ENCODE data around the gene DMKN. TPM values are rescaled to one million over a fixed set of nuclear protein-coding genes. Genes with fewer than 3 reads are reported as not detected.
A peak's percentile ranks its signal among the peaks of the same experiment; 100 is the strongest.

Gene DMKN
- total and polyA plus RNA-seq, 4 donors, result 79.0 to 278 (median 106) TPM

DNA sequence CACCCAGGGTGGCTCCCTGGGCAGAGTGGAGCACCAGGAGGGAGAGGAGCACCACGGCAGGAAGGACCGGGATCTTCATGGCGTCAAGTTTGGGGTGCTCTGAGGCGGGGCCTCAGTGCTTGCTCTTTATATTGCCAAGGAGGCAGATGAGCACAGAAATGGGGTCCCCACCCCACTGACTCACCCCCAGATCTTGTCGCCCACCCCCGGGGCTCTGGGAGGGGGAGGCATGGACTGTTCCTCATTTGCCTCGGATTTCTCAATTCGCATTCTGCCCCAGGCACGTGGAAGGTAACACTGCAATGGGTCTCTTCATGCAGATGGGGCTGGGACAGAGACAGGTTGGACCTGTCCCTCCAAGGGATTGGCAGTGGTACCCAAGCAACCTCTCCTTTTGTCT lies 23.1 kb downstream of the DMKN start, which contains the start of gene KRTDAP:
TSS of gene KRTDAP (minus strand) at position 101 of the 400 bp plus-strand sequence. CDS start at position 79, 22 bp downstream.
- TF ChIP-seq, protein P1, sequence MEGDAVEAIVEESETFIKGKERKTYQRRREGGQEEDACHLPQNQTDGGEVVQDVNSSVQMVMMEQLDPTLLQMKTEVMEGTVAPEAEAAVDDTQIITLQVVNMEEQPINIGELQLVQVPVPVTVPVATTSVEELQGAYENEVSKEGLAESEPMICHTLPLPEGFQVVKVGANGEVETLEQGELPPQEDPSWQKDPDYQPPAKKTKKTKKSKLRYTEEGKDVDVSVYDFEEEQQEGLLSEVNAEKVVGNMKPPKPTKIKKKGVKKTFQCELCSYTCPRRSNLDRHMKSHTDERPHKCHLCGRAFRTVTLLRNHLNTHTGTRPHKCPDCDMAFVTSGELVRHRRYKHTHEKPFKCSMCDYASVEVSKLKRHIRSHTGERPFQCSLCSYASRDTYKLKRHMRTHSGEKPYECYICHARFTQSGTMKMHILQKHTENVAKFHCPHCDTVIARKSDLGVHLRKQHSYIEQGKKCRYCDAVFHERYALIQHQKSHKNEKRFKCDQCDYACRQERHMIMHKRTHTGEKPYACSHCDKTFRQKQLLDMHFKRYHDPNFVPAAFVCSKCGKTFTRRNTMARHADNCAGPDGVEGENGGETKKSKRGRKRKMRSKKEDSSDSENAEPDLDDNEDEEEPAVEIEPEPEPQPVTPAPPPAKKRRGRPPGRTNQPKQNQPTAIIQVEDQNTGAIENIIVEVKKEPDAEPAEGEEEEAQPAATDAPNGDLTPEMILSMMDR (IDR thresholded peaks at IDR 0.05; ENCODE audit: control extremely low read depth, extremely low read depth), result no peak
- Histone ChIP-seq H3K4me1 (ENCODE audit: control insufficient read depth in 5 of 5, insufficient read depth in 5 of 5, low read length in 5 of 5) (peaks cover 0 to 16% (median 0%) of the 10 kb centered on the region in 5 donors), H3K27ac (ENCODE audit: low read depth in 1 of 2, low read length in 1 of 2) (no peak within 1 kb of the TSS), H3K9me3 (ENCODE audit: control insufficient read depth in 4 of 4, insufficient read depth in 3 of 4, low read length in 3 of 4) (no peaks in the 10 kb centered on the region), H3K9ac (ENCODE audit: insufficient read depth in 1 of 2, low read length in 2 of 2) (no peak within 1 kb of the TSS), H3K4me3 (no peak within 1 kb of the TSS), H3K27me3 (ENCODE audit: control insufficient read depth in 3 of 3, insufficient read depth in 3 of 3, low read length in 2 of 3) (no peaks in the 10 kb centered on the region), H3K36me3 (ENCODE audit: control insufficient read depth in 4 of 4, insufficient read depth in 4 of 4, low read length in 4 of 4) (no peaks in the 10 kb centered on the region)
- 77 to 79% methylated on average over 9 of the region's 9 CpGs for WGBS, 2 donors
- ATAC-seq (ENCODE audit: insufficient read depth, low FRiP score), result no peak
- no peak for DNase-seq

DNA sequence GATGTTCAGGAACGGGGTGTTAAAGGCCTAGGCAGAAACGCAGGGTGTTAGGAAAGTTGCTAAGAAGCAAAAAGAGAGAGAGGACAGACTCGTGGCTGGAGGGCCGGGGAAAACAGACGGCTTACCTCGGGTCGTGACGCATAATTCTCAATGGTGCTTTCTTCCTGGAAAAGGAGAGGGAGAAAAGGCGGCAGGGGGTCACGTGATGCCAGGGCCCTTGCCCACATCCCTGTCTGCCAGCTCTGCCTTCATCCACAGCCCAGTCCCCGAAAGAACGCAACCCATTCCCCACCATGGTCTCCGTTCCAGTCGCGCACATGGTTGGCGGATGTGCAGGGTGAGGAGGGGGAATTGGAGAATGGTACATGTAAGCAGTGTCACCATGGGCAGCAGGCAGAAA lies 24.8 kb downstream of the DMKN start:
- no peaks in the 10 kb centered on the region for H3K9me3 ChIP-seq (ENCODE audit: control insufficient read depth in 4 of 4, insufficient read depth in 3 of 4, low read length in 3 of 4)
- no peak for DNase-seq
- TF ChIP-seq, protein P1 (IDR thresholded peaks at IDR 0.05; ENCODE audit: control extremely low read depth, extremely low read depth), result no peak
- H3K36me3 ChIP-seq (ENCODE audit: control insufficient read depth in 4 of 4, insufficient read depth in 4 of 4, low read length in 4 of 4), result no peaks in the 10 kb centered on the region
- no peak overlapping the region for H3K27ac ChIP-seq (ENCODE audit: low read depth in 1 of 2, low read length in 1 of 2)
- H3K4me1 ChIP-seq (ENCODE audit: control insufficient read depth in 5 of 5, insufficient read depth in 5 of 5, low read length in 5 of 5), result peaks cover 0 to 18% (median 0%) of the 10 kb centered on the region in 5 donors
- H3K9ac ChIP-seq (ENCODE audit: insufficient read depth in 1 of 2, low read length in 2 of 2), result no peak overlapping the region
- 92 to 93% methylated on average over 16 of the region's 16 CpGs for WGBS, 2 donors
- no peak for ATAC-seq (ENCODE audit: insufficient read depth, low FRiP score)
- no peak overlapping the region for H3K4me3 ChIP-seq
- no peaks in the 10 kb centered on the region for H3K27me3 ChIP-seq (ENCODE audit: control insufficient read depth in 3 of 3, insufficient read depth in 3 of 3, low read length in 2 of 3)

DNA sequence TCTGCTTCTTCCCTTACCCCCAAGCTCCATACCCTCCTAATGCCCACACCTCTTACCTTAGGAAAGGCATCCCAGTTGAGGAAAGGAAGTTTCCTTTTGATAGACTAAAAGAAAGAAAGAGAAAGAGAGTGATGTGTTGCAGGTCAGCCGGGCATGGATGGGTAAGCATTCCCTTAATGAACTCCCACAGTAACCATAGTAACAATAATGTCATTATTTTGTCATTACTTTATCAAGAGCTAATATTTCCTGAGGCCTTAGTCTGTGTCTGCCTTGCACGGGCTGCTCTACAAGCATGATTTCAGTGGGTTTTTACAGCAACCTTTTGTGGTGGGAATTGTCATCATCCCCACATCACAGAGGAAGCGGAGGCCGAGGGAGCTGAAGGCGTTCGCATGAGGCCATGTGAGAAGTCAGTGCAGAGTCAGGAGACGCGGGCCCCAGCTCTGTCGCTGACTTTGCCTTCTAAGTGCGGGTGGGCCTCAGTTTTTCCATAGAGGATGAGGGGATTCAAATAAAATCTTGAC lies 25.7 kb downstream of the DMKN start:
- Histone ChIP-seq H3K9ac (ENCODE audit: insufficient read depth in 1 of 2, low read length in 2 of 2) (no peak overlapping the region), H3K36me3 (ENCODE audit: control insufficient read depth in 4 of 4, insufficient read depth in 4 of 4, low read length in 4 of 4) (no peaks in the 10 kb centered on the region), H3K4me1 (ENCODE audit: control insufficient read depth in 5 of 5, insufficient read depth in 5 of 5, low read length in 5 of 5) (peaks cover 0 to 18% (median 0%) of the 10 kb centered on the region in 5 donors), H3K4me3 (no peak overlapping the region), H3K27ac (ENCODE audit: low read depth in 1 of 2, low read length in 1 of 2) (no peak overlapping the region), H3K27me3 (ENCODE audit: control insufficient read depth in 3 of 3, insufficient read depth in 3 of 3, low read length in 2 of 3) (no peaks in the 10 kb centered on the region), H3K9me3 (ENCODE audit: control insufficient read depth in 4 of 4, insufficient read depth in 3 of 4, low read length in 3 of 4) (no peaks in the 10 kb centered on the region)
- no peak for ATAC-seq (ENCODE audit: insufficient read depth, low FRiP score)
- TF ChIP-seq, protein P1 (IDR thresholded peaks at IDR 0.05; ENCODE audit: control extremely low read depth, extremely low read depth), result no peak
- WGBS, 2 donors, result 89 to 95% methylated on average over 10 of the region's 10 CpGs
- peak in 2 of 3 donors; percentile 29 to 58 for DNase-seq

DNA sequence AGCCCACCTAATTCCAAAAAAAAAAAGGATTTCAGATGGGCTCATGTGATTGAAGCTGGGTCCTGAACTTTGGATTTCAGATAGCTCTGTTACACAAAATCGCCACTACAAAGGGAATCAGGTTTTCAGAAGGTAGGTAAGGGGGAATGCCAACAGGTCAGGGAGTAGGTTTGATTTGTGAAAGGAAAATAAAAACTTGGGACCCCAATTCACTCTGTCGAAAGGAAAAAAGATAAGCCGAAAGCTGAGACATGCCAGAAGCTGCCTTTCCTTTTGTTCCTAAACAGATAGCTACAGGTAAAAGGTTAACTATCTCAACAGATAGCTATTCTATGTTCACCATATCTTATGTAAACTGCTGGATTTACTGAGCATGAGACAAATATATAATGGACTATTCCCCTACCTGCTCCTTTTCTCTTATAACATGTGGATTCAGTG lies 27.2 kb downstream of the DMKN start:
- no peak overlapping the region for H3K4me3 ChIP-seq
- H3K9ac ChIP-seq (ENCODE audit: insufficient read depth in 1 of 2, low read length in 2 of 2), result no peak overlapping the region
- ATAC-seq (ENCODE audit: insufficient read depth, low FRiP score), result no peak
- no peaks in the 10 kb centered on the region for H3K9me3 ChIP-seq (ENCODE audit: control insufficient read depth in 4 of 4, insufficient read depth in 3 of 4, low read length in 3 of 4)
- DNase-seq, result no peak
- no peaks in the 10 kb centered on the region for H3K27me3 ChIP-seq (ENCODE audit: control insufficient read depth in 3 of 3, insufficient read depth in 3 of 3, low read length in 2 of 3)
- WGBS, 2 donors, result 83 to 91% methylated on average over 3 of the region's 3 CpGs
- H3K36me3 ChIP-seq (ENCODE audit: control insufficient read depth in 4 of 4, insufficient read depth in 4 of 4, low read length in 4 of 4), result no peaks in the 10 kb centered on the region
- H3K27ac ChIP-seq (ENCODE audit: low read depth in 1 of 2, low read length in 1 of 2), result no peak overlapping the region
- TF ChIP-seq, protein P1 (IDR thresholded peaks at IDR 0.05; ENCODE audit: control extremely low read depth, extremely low read depth), result no peak
- peaks cover 0 to 18% (median 0%) of the 10 kb centered on the region in 5 donors for H3K4me1 ChIP-seq (ENCODE audit: control insufficient read depth in 5 of 5, insufficient read depth in 5 of 5, low read length in 5 of 5)

Measured in lung (tissue), 12 donors.